ENCODE measurements around the gene ZNF473. TPM values are rescaled to one million over a fixed set of nuclear protein-coding genes. Genes with fewer than 3 reads are reported as not detected.
A peak's percentile ranks its signal among the peaks of the same experiment; 100 is the strongest.

The ZNF473 gene
- total and polyA plus RNA-seq, 2 experiments from 2014 or later = 5.0 to 12.5 TPM

GRCh38 chr19:49988433-49988832 is 37.4 kb upstream of the ZNF473 start:
- no peak overlapping the region for H2AFZ ChIP-seq
- H4K20me1 ChIP-seq (ENCODE audit: insufficient read depth) = no peaks in the 10 kb centered on the region; the same call in 1 of the 2 replicates
- no peak overlapping the region for H3K27ac ChIP-seq
- H3K4me2 ChIP-seq (ENCODE audit: unreplicated experiment) = no peak overlapping the region
- H3K9ac ChIP-seq = no peak overlapping the region
- no peaks in the 10 kb centered on the region for H3K9me3 ChIP-seq (ENCODE audit: low read depth)
- H3K79me2 ChIP-seq (ENCODE audit: insufficient read depth) = no peaks in the 10 kb centered on the region
- TF ChIP-seq EZH2 (IDR thresholded peaks at IDR 0.05; ENCODE audit: insufficient read depth, poor library complexity, severe bottlenecking) = no peak
- TF ChIP-seq EZH2phosphoT487 (IDR thresholded peaks at IDR 0.05; ENCODE audit: insufficient read depth, low read depth) = no peak
- no peak overlapping the region for H3K4me3 ChIP-seq
- peaks cover 7% of the 10 kb centered on the region; the same call in 1 of the 2 replicates for H3F3A ChIP-seq (ENCODE audit: insufficient read depth)
- peaks cover 20% of the 10 kb centered on the region for H3K36me3 ChIP-seq (ENCODE audit: low read depth)
- WGBS, 2 experiments (ENCODE audit: low coverage in 1 of 2, low lambda C conversion rate in 2 of 2, missing lambda C conversion rate in 2 of 2) = 69 to 72% methylated on average over 9 of the region's 9 CpGs
- in situ Hi-C loops (cut with MboI) = no loop called here
- no peaks in the 10 kb centered on the region for H3K9me2 ChIP-seq (ENCODE audit: insufficient read depth)
- no peaks in the 10 kb centered on the region for H3K4me1 ChIP-seq (ENCODE audit: insufficient read depth)
- H3K27me3 ChIP-seq (replicated peaks; ENCODE audit: insufficient read depth) = no peaks in the 10 kb centered on the region
- DNase-seq = peak; percentile 80

DNA sequence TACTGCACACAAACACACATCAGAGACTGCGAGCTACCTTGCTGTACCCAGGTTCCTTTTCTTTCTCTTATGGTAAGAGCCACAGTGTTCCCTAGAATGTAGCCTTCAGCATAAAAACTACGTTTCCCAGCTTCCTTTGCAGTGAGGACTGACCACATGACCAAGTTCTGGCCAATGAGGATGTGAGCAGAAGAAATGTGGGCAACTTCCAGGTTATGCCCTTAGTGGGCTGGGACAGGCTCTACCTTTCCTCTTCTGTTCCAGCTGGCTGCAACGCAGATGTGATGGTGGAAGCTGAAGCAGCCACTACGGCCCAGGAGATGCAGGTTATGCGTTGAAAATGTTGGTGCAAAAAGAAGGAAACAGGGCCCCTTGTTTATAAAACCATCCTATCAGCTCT is 28.1 kb upstream of the ZNF473 start:
- Histone ChIP-seq H3K9me2 (ENCODE audit: insufficient read depth) (no peaks in the 10 kb centered on the region), H3K36me3 (ENCODE audit: low read depth) (peaks cover 19% of the 10 kb centered on the region), H3K27ac (no peak overlapping the region), H3K4me1 (ENCODE audit: insufficient read depth) (no peaks in the 10 kb centered on the region), H3K9ac (no peak overlapping the region), H3K79me2 (ENCODE audit: insufficient read depth) (no peaks in the 10 kb centered on the region), H3K27me3 (replicated peaks; ENCODE audit: insufficient read depth) (no peaks in the 10 kb centered on the region), H4K20me1 (ENCODE audit: insufficient read depth) (no peaks in the 10 kb centered on the region), H3K4me2 (ENCODE audit: unreplicated experiment) (no peak overlapping the region), H3F3A (ENCODE audit: insufficient read depth) (no peaks in the 10 kb centered on the region), H2AFZ (no peak overlapping the region), H3K4me3 (no peak overlapping the region), H3K9me3 (ENCODE audit: low read depth) (no peaks in the 10 kb centered on the region)
- peak; percentile 43 for DNase-seq
- in situ Hi-C loops (cut with MboI) = no loop called here
- TF ChIP-seq EZH2phosphoT487 (IDR thresholded peaks at IDR 0.05; ENCODE audit: insufficient read depth, low read depth) (no peak), EZH2 (IDR thresholded peaks at IDR 0.05; ENCODE audit: insufficient read depth, poor library complexity, severe bottlenecking) (no peak)
- 87 to 89% methylated on average over 5 of the region's 5 CpGs for WGBS, 2 experiments (ENCODE audit: low coverage in 1 of 2, low lambda C conversion rate in 2 of 2, missing lambda C conversion rate in 2 of 2)

DNA sequence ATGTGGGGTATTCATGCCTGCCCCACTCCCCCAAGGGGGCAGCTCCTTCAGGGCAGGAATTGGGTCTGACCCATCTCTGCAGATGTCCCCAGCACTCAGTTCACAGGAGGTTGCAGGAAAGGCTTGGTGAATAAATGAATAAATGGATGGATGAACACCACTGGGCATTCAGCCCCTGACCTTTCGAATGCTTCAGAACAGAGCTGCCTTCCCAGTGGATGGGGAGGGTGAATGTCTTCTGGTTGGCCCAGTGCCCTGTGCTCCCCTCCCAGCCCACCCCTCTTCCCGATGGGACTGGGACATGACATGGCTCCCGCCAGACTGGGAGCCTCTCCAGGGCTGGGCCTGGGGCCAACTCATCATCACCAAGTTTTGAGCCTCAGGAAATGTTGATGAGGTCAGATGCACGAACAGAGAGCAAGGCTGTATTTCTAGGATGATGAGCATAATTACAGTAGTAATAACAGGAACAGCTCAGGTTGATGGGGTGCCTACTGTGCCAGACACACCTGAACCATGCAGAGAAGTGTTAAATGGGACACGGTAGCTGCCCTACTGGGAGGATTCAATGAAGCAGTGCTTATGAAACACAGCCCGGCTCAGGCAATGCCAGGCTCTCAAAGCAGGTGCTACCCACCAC is 26.3 kb upstream of the ZNF473 start:
- peaks cover 16% of the 10 kb centered on the region; the same call in 1 of the 2 replicates for H3K36me3 ChIP-seq (ENCODE audit: low read depth)
- peaks cover 3% of the 10 kb centered on the region; the same call in 1 of the 2 replicates for H3F3A ChIP-seq (ENCODE audit: insufficient read depth)
- H3K27me3 ChIP-seq (replicated peaks; ENCODE audit: insufficient read depth) = no peaks in the 10 kb centered on the region
- H3K4me2 ChIP-seq (ENCODE audit: unreplicated experiment) = no peak overlapping the region
- in situ Hi-C loops (cut with MboI) = no loop called here
- TF ChIP-seq EZH2 (IDR thresholded peaks at IDR 0.05; ENCODE audit: insufficient read depth, poor library complexity, severe bottlenecking) = no peak
- TF ChIP-seq EZH2phosphoT487 (IDR thresholded peaks at IDR 0.05; ENCODE audit: insufficient read depth, low read depth) = no peak
- no peaks in the 10 kb centered on the region for H4K20me1 ChIP-seq (ENCODE audit: insufficient read depth)
- no peak overlapping the region for H3K9ac ChIP-seq
- H2AFZ ChIP-seq = no peak overlapping the region
- H3K9me3 ChIP-seq (ENCODE audit: low read depth) = no peaks in the 10 kb centered on the region
- H3K4me3 ChIP-seq = no peak overlapping the region
- H3K27ac ChIP-seq = no peak overlapping the region
- 55 to 65% methylated on average over 6 of the region's 6 CpGs for WGBS, 2 experiments (ENCODE audit: low coverage in 1 of 2, low lambda C conversion rate in 2 of 2, missing lambda C conversion rate in 2 of 2)
- H3K9me2 ChIP-seq (ENCODE audit: insufficient read depth) = no peaks in the 10 kb centered on the region
- H3K4me1 ChIP-seq (ENCODE audit: insufficient read depth) = peaks cover 8% of the 10 kb centered on the region
- H3K79me2 ChIP-seq (ENCODE audit: insufficient read depth) = no peaks in the 10 kb centered on the region; the same call in 1 of the 2 replicates
- DNase-seq = peak; percentile 19

DNA sequence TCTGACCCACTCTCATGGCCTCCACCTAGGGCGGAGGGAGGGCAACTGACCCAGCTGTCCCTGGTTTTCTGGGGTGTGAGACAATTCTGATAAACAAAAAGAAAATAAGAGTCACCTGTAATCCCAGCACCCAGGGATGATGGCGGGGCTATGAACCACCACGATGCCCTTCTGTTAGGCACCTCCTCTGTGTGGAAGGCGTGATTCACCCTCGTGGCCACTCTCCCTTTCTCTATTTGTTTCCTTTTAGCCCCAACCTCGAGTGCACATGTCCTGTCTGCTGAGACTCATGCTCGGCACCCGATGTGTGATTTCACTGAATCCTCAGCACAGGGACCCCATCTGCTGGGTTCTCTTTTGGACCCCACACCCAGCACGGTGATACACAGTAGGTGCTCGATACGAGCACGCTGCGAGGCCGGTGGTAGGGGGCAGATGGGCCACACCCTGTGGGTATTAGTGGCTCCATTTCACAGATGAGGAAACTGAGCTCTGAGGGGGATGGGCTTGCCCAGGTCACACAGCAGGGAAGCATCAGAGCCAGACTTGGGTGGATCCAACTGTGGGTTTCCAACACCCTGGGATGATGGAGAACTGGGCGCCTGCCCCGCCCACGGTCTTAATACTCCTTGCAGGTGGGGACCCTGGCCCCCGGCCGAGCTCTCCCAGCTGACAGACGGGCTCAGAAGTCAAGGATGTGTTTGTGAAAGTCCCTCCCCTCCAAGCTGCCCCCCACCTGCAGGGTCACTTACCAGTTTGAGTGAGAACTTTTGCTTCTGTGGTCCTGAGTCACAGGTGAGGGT is 25.6 kb upstream of the ZNF473 start:
- Histone ChIP-seq H4K20me1 (ENCODE audit: insufficient read depth) (no peaks in the 10 kb centered on the region), H3K9ac (no peak overlapping the region), H3K79me2 (ENCODE audit: insufficient read depth) (no peaks in the 10 kb centered on the region; the same call in 1 of the 2 replicates), H3F3A (ENCODE audit: insufficient read depth) (peaks cover 9% of the 10 kb centered on the region; the same call in 1 of the 2 replicates), H3K36me3 (ENCODE audit: low read depth) (peaks cover 16% of the 10 kb centered on the region; the same call in 1 of the 2 replicates), H3K9me2 (ENCODE audit: insufficient read depth) (no peaks in the 10 kb centered on the region), H3K9me3 (ENCODE audit: low read depth) (no peaks in the 10 kb centered on the region), H3K4me2 (ENCODE audit: unreplicated experiment) (no peak overlapping the region), H3K4me3 (no peak overlapping the region), H3K4me1 (ENCODE audit: insufficient read depth) (peaks cover 10% of the 10 kb centered on the region), H2AFZ (no peak overlapping the region), H3K27ac (no peak overlapping the region), H3K27me3 (replicated peaks; ENCODE audit: insufficient read depth) (no peaks in the 10 kb centered on the region)
- DNase-seq = no peak
- in situ Hi-C loops (cut with MboI) = no loop called here
- TF ChIP-seq EZH2 (IDR thresholded peaks at IDR 0.05; ENCODE audit: insufficient read depth, poor library complexity, severe bottlenecking) = no peak
- 92 to 95% methylated on average over 20 of the region's 20 CpGs for WGBS, 2 experiments (ENCODE audit: low coverage in 1 of 2, low lambda C conversion rate in 2 of 2, missing lambda C conversion rate in 2 of 2)
